HEK293 (cell line): ENCODE measurements around the gene TTLL13.

Source experiments
- CTCF ChIA-PET: fragments of 350-600 bp; formaldehyde crosslinking; extraction: SDS; loops from one replicate; lab custom pipeline; 2021; ENCODE audit warnings: antibody characterized with exemption; lab: Yijun Ruan, JAX
- POLR2A ChIA-PET: fragments of 300-600 bp; formaldehyde crosslinking; extraction: SDS; loops from one replicate; lab custom pipeline; 2020; ENCODE audit warnings: antibody characterized with exemption, inconsistent platforms; lab: Yijun Ruan, JAX
- H3K27ac ChIP-seq: fragments of 200-500 bp; sonication (Bioruptor generic); 2 replicates; pipeline ENCODE4 v1.5.1; 2014; ENCODE audit warnings: low read depth, low read length, control low read depth, inconsistent platforms; ENCODE audit errors: extremely low read depth
- H3K36me3 ChIP-seq, 2 experiments: fragments of 200-500 bp in 1 of 2; sonication (Bioruptor generic) in 1 of 2; 1 replicate in 1 of 2; 2 replicates in 1 of 2; pipeline ENCODE4 v1.5.1; 2014 to 2017; ENCODE audit warnings: inconsistent platforms in 2 of 2, low read length in 2 of 2; ENCODE audit not compliant: control insufficient read depth in 2 of 2, insufficient read depth in 1 of 2
- H3K4me1 ChIP-seq: fragments of 200-500 bp; sonication (Bioruptor generic); 2 replicates; pipeline ENCODE4 v1.5.1; 2014; ENCODE audit warnings: mild to moderate bottlenecking, low read length, inconsistent platforms; ENCODE audit not compliant: control insufficient read depth, insufficient read depth
- H3K4me3 ChIP-seq: 2 replicates; pipeline ENCODE4 v1.5.1; 2011; ENCODE audit warnings: low read depth, mild to moderate bottlenecking, control low read depth, low read length, moderate library complexity
- H3K9me3 ChIP-seq: fragments of 200-500 bp; sonication (Bioruptor generic); 2 replicates; pipeline ENCODE4 v1.5.1; 2014; ENCODE audit warnings: low read depth, low read length, inconsistent platforms; ENCODE audit not compliant: control insufficient read depth, insufficient read depth
- GLI2 ChIP-seq: fragments of 450-650 bp; formaldehyde crosslinking; IDR thresholded peaks from 2 replicates; pipeline ENCODE4; 2017; ENCODE audit warnings: missing biosample characterization, missing genetic modification characterization, low read depth, borderline replicate concordance
- IKZF3 ChIP-seq: fragments of 450-650 bp; IDR thresholded peaks from 2 replicates; pipeline ENCODE4 v1.5.0; 2018; ENCODE audit warnings: missing biosample characterization, mild to moderate bottlenecking, missing genetic modification characterization, moderate library complexity
- MYNN ChIP-seq: fragments of 450-650 bp; formaldehyde crosslinking; IDR thresholded peaks from 2 replicates; pipeline ENCODE4 v1.5.1; 2016; ENCODE audit warnings: missing biosample characterization, missing genetic modification characterization, borderline replicate concordance
- SCRT1 ChIP-seq: fragments of 450-650 bp; formaldehyde crosslinking; IDR thresholded peaks from 2 replicates; pipeline ENCODE4 v1.5.1; 2016; ENCODE audit warnings: missing biosample characterization, missing genetic modification characterization, borderline replicate concordance
- SCRT2 ChIP-seq: fragments of 450-650 bp; formaldehyde crosslinking; IDR thresholded peaks from 2 replicates; pipeline ENCODE4 v1.5.1; 2016; ENCODE audit warnings: missing biosample characterization, missing genetic modification characterization
- SP2 ChIP-seq: fragments of 450-650 bp; formaldehyde crosslinking; IDR thresholded peaks from 2 replicates; pipeline ENCODE4 v1.5.1; 2016; ENCODE audit warnings: missing biosample characterization, missing genetic modification characterization
- TCF7L2 ChIP-seq: IDR thresholded peaks from 2 replicates; pipeline ENCODE4 v1.6.1; 2011; ENCODE audit warnings: low read depth, mild to moderate bottlenecking, inconsistent platforms, low read length, moderate library complexity, borderline replicate concordance
- ZBTB17 ChIP-seq: fragments of 450-650 bp; formaldehyde crosslinking; IDR thresholded peaks from 2 replicates; pipeline ENCODE4 v1.5.1; 2016; ENCODE audit warnings: missing biosample characterization, missing genetic modification characterization
- ZBTB48 ChIP-seq: fragments of 450-650 bp; formaldehyde crosslinking; IDR thresholded peaks from 2 replicates; pipeline ENCODE4 v1.5.1; 2016; ENCODE audit warnings: missing biosample characterization, missing genetic modification characterization
- ZNF138 ChIP-seq: fragments of 450-650 bp; formaldehyde crosslinking; IDR thresholded peaks from 2 replicates; pipeline ENCODE4 v1.5.1; 2016; ENCODE audit warnings: missing biosample characterization, missing genetic modification characterization, borderline replicate concordance
- ZNF239 ChIP-seq: fragments of 450-650 bp; formaldehyde crosslinking; IDR thresholded peaks from 2 replicates; pipeline ENCODE4 v1.5.1; 2016; ENCODE audit warnings: missing biosample characterization, missing genetic modification characterization
- ZNF266 ChIP-seq: fragments of 450-650 bp; formaldehyde crosslinking; IDR thresholded peaks from 2 replicates; pipeline ENCODE4 v1.5.1; 2016; ENCODE audit warnings: missing biosample characterization, missing genetic modification characterization, low read depth
- ZNF302 ChIP-seq: fragments of 450-650 bp; formaldehyde crosslinking; IDR thresholded peaks from 2 replicates; pipeline ENCODE4 v1.5.1; 2016; ENCODE audit warnings: missing biosample characterization, missing genetic modification characterization, low read depth
- ZNF521 ChIP-seq: fragments of 450-650 bp; formaldehyde crosslinking; IDR thresholded peaks from 2 replicates; pipeline ENCODE4 v1.5.1; 2017; ENCODE audit warnings: missing biosample characterization, mild to moderate bottlenecking, missing genetic modification characterization
- ZNF660 ChIP-seq: fragments of 450-650 bp; IDR thresholded peaks from 2 replicates; pipeline ENCODE4 v1.5.1; 2018; ENCODE audit warnings: missing biosample characterization, mild to moderate bottlenecking, missing genetic modification characterization
- ZNF76 ChIP-seq: fragments of 450-650 bp; formaldehyde crosslinking; IDR thresholded peaks from 2 replicates; pipeline ENCODE4; 2016; ENCODE audit warnings: low read depth, missing biosample characterization, missing genetic modification characterization, borderline replicate concordance
- ZNF843 ChIP-seq: fragments of 450-650 bp; formaldehyde crosslinking; IDR thresholded peaks from 2 replicates; pipeline ENCODE4 v1.5.1; 2016; ENCODE audit warnings: missing biosample characterization, missing genetic modification characterization
- TF ChIP-seq, protein P1 (sequence below): fragments of 450-650 bp; formaldehyde crosslinking; IDR thresholded peaks from 2 replicates; pipeline ENCODE4 v1.5.1; 2016; ENCODE audit warnings: missing biosample characterization, missing genetic modification characterization
- TF ChIP-seq, protein P2 (sequence below): fragments of 450-650 bp; formaldehyde crosslinking; IDR thresholded peaks from 2 replicates; pipeline ENCODE4 v1.5.1; 2016; ENCODE audit warnings: missing biosample characterization, missing genetic modification characterization
- TF ChIP-seq, protein P3 (sequence below): fragments of 450-650 bp; formaldehyde crosslinking; IDR thresholded peaks from 2 replicates; pipeline ENCODE4 v1.5.1; 2016; ENCODE audit warnings: missing biosample characterization, missing genetic modification characterization
- TF ChIP-seq, protein P4 (sequence below): sonication (generic); formaldehyde crosslinking; IDR thresholded peaks from 2 replicates; pipeline ENCODE4 v1.8.1; 2022; ENCODE audit warnings: mild to moderate bottlenecking, moderate library complexity, missing genetic modification reagents
- TF ChIP-seq, protein P5 (sequence below): fragments of 450-650 bp; formaldehyde crosslinking; IDR thresholded peaks from 2 replicates; pipeline ENCODE4 v1.5.1; 2016; ENCODE audit warnings: missing biosample characterization, missing genetic modification characterization

Gene TTLL13

DNA sequence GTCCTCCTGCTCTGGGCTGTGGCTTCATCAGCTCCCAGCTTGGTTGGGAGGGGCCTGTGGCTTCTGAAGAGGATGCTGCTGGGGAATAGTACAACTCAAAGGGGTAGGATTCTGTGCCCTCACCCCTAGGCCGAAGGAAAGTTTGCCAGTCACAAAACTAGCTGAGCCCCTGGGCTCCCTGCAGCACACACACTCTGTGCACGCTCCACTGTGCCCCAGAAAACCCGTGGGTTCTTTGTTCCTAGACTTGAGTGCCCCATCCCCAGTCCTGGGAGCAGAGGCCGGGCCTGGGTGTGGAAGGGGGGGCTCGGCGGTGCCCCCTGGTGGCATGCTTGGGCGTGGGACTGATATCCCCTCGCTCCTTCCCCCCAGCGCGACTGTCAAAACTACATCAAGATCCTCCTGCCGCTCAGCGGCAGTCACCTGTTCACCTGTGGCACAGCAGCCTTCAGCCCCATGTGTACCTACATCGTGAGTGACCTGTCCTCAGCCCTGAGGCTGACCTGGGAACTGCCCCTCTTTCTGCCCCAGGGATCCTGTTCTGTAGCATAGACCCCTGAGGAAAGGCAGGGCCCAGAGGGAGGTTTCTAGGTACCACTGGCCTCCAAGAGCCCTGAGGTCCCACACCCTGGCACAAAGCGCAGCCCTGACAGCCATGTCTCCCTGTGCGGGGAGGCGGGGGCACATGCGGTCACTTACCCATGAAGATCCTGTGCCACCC lies 29.8 kb upstream of the TTLL13 start:
- Histone ChIP-seq H3K27ac (no peak overlapping the region), H3K4me1 (no peaks in the 10 kb centered on the region), H3K9me3 (no peaks in the 10 kb centered on the region), H3K36me3 (peaks cover 4 to 23% of the 10 kb centered on the region in 2 experiments; a peak in 2 of 3 replicates), H3K4me3 (no peak overlapping the region)
- ChIA-PET CTCF (interaction anchor here (0.7 to 12.1 kb wide), 12 partner anchors 13 to 329 kb away, joined by 3 to 275 read pairs (median 6); partner anchors contain the start of genes CIB1, GDPGP1 and SEMA4B), POLR2A (interaction anchor here (1.4 kb wide), 1 partner anchor 54 kb away, joined by 3 read pairs; no protein-coding TSS in a partner anchor)
- TF ChIP-seq ZNF76 (tag by site-specific recombination) (no peak), ZNF521 (tag by site-specific recombination) (no peak), SCRT2 (tag by site-specific recombination) (peak; percentile 63; the same call in 1 of the 2 replicates), MYNN (tag by site-specific recombination) (no peak), ZNF843 (tag by site-specific recombination) (no peak), SCRT1 (tag by site-specific recombination) (peak; percentile 76; the same call in 1 of the 2 replicates), ZNF660 (tag by site-specific recombination) (peak; percentile 80), SP2 (tag by site-specific recombination) (no peak), GLI2 (no peak)
- TF ChIP-seq, protein P1, sequence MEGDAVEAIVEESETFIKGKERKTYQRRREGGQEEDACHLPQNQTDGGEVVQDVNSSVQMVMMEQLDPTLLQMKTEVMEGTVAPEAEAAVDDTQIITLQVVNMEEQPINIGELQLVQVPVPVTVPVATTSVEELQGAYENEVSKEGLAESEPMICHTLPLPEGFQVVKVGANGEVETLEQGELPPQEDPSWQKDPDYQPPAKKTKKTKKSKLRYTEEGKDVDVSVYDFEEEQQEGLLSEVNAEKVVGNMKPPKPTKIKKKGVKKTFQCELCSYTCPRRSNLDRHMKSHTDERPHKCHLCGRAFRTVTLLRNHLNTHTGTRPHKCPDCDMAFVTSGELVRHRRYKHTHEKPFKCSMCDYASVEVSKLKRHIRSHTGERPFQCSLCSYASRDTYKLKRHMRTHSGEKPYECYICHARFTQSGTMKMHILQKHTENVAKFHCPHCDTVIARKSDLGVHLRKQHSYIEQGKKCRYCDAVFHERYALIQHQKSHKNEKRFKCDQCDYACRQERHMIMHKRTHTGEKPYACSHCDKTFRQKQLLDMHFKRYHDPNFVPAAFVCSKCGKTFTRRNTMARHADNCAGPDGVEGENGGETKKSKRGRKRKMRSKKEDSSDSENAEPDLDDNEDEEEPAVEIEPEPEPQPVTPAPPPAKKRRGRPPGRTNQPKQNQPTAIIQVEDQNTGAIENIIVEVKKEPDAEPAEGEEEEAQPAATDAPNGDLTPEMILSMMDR (tag by site-specific recombination), result peak; percentile 77

DNA sequence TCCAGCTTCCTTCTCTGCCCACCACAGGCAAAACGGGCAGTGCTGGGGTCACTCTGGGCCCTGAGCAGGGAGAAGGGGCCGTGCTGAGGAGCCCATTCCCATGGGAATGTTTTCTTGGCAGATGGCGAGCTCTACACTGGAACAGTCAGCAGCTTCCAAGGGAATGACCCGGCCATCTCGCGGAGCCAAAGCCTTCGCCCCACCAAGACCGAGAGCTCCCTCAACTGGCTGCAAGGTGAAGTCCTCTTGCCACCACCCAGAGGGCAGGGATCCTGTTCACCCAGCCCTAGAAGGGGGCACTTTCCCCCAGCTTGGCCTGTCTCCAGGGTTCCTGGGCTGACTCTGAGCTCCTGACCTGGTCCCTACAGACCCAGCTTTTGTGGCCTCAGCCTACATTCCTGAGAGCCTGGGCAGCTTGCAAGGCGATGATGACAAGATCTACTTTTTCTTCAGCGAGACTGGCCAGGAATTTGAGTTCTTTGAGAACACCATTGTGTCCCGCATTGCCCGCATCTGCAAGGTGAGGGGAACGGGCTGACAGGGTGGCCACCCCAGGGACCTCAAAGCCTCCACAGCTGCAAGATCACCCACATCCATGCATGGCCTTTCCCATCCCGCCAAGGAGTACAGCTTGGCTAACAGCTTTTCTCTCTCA lies 28.0 kb upstream of the TTLL13 start:
- H3K4me1 ChIP-seq, result peaks cover 6% of the 10 kb centered on the region; the same call in 1 of the 2 replicates
- no peak overlapping the region for H3K27ac ChIP-seq
- H3K36me3 ChIP-seq, result peaks cover 4 to 35% of the 10 kb centered on the region in 2 experiments; a peak in 2 of 3 replicates
- H3K9me3 ChIP-seq, result no peaks in the 10 kb centered on the region
- no peak overlapping the region for H3K4me3 ChIP-seq
- POLR2A ChIA-PET, result interaction anchor here (1.0 to 1.2 kb wide), 6 partner anchors 12 to 86 kb away, joined by 3 to 9 read pairs (median 4); partner anchors contain the start of genes CIB1 and GDPGP1
- CTCF ChIA-PET, result interaction anchor here (0.6 to 12.1 kb wide), 36 partner anchors 9 to 606 kb away, joined by 3 to 275 read pairs (median 4); partner anchors contain the start of genes CIB1, GDPGP1, SEMA4B and TTLL13
- peak; percentile 71 for TF ChIP-seq ZBTB48 (tag by site-specific recombination)
- TF ChIP-seq, protein P2, sequence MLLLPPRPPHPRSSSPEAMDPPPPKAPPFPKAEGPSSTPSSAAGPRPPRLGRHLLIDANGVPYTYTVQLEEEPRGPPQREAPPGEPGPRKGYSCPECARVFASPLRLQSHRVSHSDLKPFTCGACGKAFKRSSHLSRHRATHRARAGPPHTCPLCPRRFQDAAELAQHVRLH, result no peak
- TF ChIP-seq, protein P3, sequence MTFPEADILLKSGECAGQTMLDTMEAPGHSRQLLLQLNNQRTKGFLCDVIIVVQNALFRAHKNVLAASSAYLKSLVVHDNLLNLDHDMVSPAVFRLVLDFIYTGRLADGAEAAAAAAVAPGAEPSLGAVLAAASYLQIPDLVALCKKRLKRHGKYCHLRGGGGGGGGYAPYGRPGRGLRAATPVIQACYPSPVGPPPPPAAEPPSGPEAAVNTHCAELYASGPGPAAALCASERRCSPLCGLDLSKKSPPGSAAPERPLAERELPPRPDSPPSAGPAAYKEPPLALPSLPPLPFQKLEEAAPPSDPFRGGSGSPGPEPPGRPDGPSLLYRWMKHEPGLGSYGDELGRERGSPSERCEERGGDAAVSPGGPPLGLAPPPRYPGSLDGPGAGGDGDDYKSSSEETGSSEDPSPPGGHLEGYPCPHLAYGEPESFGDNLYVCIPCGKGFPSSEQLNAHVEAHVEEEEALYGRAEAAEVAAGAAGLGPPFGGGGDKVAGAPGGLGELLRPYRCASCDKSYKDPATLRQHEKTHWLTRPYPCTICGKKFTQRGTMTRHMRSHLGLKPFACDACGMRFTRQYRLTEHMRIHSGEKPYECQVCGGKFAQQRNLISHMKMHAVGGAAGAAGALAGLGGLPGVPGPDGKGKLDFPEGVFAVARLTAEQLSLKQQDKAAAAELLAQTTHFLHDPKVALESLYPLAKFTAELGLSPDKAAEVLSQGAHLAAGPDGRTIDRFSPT (tag by site-specific recombination), result 0 out of 2 replicates have a peak, but pooled peaks have one; percentile 27
- no peak for TF ChIP-seq ZNF302 (tag by site-specific recombination)
- 0 out of 2 replicates have a peak, but pooled peaks have one; percentile 15 for TF ChIP-seq ZBTB17 (tag by site-specific recombination)
- no peak for TF ChIP-seq MYNN (tag by site-specific recombination)
- no peak for TF ChIP-seq ZNF138 (tag by site-specific recombination)
- TF ChIP-seq IKZF3, result peak; percentile 72
- TF ChIP-seq ZNF266 (tag by site-specific recombination), result no peak
- 0 out of 2 replicates have a peak, but pooled peaks have one; percentile 27 for TF ChIP-seq ZNF660 (tag by site-specific recombination)
- TF ChIP-seq ZNF239 (tag by site-specific recombination), result no peak
- TF ChIP-seq TCF7L2, result no peak
- TF ChIP-seq, protein P4, sequence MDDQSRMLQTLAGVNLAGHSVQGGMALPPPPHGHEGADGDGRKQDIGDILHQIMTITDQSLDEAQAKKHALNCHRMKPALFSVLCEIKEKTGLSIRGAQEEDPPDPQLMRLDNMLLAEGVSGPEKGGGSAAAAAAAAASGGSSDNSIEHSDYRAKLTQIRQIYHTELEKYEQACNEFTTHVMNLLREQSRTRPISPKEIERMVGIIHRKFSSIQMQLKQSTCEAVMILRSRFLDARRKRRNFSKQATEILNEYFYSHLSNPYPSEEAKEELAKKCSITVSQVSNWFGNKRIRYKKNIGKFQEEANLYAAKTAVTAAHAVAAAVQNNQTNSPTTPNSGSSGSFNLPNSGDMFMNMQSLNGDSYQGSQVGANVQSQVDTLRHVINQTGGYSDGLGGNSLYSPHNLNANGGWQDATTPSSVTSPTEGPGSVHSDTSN, result no peak
- TF ChIP-seq, protein P5, sequence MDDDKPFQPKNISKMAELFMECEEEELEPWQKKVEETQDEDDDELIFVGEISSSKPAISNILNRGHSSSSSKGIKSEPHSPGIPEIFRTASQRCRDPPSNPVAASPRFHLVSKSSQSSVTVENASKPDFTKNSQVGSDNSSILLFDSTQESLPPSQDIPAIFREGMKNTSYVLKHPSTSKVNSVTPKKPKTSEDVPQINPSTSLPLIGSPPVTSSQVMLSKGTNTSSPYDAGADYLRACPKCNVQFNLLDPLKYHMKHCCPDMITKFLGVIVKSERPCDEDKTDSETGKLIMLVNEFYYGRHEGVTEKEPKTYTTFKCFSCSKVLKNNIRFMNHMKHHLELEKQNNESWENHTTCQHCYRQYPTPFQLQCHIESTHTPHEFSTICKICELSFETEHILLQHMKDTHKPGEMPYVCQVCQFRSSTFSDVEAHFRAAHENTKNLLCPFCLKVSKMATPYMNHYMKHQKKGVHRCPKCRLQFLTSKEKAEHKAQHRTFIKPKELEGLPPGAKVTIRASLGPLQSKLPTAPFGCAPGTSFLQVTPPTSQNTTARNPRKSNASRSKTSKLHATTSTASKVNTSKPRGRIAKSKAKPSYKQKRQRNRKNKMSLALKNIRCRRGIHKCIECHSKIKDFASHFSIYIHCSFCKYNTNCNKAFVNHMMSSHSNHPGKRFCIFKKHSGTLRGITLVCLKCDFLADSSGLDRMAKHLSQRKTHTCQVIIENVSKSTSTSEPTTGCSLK, result no peak
